Ascending aorta (tissue), 2 donors: ENCODE results near the gene SORCS1. TPM values are rescaled to one million over a fixed set of nuclear protein-coding genes. Genes with fewer than 3 reads are reported as not detected.

ENCODE experiments used
- DNase-seq, 2 donors: peaks; one replicate each; pipeline ENCODE4 v3.0.0-alpha.2; 2019; ENCODE audit warnings: low spot score in 2 of 2
- H3K27ac ChIP-seq, 2 donors: fragments of 200-600 bp; sonication (generic); one replicate each; pipeline ENCODE4 v1.5.1; 2016 to 2017; ENCODE audit warnings: mild to moderate bottlenecking in 1 of 2
- H3K27me3 ChIP-seq: fragments of 200-600 bp; sonication (generic); one replicate; pipeline ENCODE4 v1.5.1; 2017
- H3K36me3 ChIP-seq, 2 donors: fragments of 200-600 bp; sonication (generic); one replicate each; pipeline ENCODE4 v1.5.1; 2016
- H3K4me1 ChIP-seq, 2 donors: fragments of 200-600 bp; sonication (generic); one replicate each; pipeline ENCODE4 v1.5.1; 2016 to 2017; ENCODE audit warnings: mild to moderate bottlenecking in 1 of 2
- H3K4me3 ChIP-seq, 2 donors: fragments of 200-600 bp; sonication (generic); one replicate each; pipeline ENCODE4 v1.5.1; 2016 to 2017; ENCODE audit warnings: mild to moderate bottlenecking in 1 of 2
- H3K9me3 ChIP-seq, 2 donors: fragments of 200-600 bp; sonication (generic); one replicate each; pipeline ENCODE4 v1.5.1; 2016
- intact Hi-C: fragments of 100-400 bp; cut with DNase I; formaldehyde crosslinking; loops from one replicate; pipeline ENCODE4 v1.15.1; 2023
- total RNA-seq: library from RNA; depleted of rRNA; stranded (reverse); fragments of >200 nt; gene quantifications from one replicate; pipeline ENCODE4 v1.1.0, GENCODE V29; 2016
- TF ChIP-seq, protein P1 (sequence below), 3 experiments: fragments of 200-600 bp in 2 of 3; fragments of 450-650 bp in 1 of 3; sonication (generic) in 2 of 3; IDR thresholded peaks; one replicate each; pipeline ENCODE4 v1.5.1; 2016 to 2019; ENCODE audit warnings: antibody characterized with exemption in 3 of 3, mild to moderate bottlenecking in 1 of 3, moderate library complexity in 1 of 3

SORCS1 gene
- total RNA-seq, 1 donor from 2014 or later = not detected

DNA sequence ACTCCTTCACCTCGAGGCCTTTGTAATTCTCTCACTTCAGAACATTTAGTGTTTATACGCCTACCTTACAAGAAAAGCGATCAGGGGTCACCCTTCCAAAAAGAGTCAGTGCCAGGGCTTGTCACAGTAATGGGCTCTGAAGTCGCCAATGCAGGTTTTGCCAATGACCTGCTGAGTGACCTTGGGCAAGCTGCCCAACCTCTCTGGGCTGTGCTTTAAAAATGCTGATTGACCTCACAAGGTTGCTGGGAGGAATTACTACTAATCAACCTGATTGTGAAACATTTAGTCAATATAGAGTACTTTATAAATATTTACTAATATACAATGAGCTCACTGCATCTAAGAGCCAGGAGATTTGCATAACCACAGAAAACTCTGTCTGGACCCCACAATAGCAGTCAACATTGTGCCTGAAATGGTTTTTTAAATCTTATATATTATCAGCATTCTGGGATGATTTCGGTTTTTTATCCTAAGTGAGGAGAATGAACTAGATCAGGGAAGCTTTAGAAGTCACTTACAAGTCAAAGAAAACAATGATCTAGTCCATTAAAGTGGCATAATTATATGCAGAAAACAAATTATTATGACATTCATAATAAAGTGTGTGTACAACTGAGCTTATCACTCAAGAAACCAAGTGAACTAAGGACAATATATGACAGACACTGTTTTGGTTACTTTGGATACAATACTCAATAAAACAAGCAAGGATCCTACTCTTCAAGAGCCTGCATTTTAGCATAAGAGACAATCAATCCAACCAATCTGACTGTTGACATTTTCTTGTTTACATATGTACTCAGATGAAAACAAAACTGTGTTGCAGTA, 290.5 kb downstream of the SORCS1 start:
- Histone ChIP-seq H3K4me1 (no peaks in the 10 kb centered on the region), H3K4me3 (no peak overlapping the region), H3K27ac (no peak overlapping the region), H3K9me3 (no peaks in the 10 kb centered on the region), H3K27me3 (no peaks in the 10 kb centered on the region), H3K36me3 (no peaks in the 10 kb centered on the region)
- DNase-seq = no peak
- intact Hi-C loops = no loop called here
- TF ChIP-seq, protein P1, sequence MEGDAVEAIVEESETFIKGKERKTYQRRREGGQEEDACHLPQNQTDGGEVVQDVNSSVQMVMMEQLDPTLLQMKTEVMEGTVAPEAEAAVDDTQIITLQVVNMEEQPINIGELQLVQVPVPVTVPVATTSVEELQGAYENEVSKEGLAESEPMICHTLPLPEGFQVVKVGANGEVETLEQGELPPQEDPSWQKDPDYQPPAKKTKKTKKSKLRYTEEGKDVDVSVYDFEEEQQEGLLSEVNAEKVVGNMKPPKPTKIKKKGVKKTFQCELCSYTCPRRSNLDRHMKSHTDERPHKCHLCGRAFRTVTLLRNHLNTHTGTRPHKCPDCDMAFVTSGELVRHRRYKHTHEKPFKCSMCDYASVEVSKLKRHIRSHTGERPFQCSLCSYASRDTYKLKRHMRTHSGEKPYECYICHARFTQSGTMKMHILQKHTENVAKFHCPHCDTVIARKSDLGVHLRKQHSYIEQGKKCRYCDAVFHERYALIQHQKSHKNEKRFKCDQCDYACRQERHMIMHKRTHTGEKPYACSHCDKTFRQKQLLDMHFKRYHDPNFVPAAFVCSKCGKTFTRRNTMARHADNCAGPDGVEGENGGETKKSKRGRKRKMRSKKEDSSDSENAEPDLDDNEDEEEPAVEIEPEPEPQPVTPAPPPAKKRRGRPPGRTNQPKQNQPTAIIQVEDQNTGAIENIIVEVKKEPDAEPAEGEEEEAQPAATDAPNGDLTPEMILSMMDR (IDR thresholded peaks at IDR 0.05) = no peak

DNA sequence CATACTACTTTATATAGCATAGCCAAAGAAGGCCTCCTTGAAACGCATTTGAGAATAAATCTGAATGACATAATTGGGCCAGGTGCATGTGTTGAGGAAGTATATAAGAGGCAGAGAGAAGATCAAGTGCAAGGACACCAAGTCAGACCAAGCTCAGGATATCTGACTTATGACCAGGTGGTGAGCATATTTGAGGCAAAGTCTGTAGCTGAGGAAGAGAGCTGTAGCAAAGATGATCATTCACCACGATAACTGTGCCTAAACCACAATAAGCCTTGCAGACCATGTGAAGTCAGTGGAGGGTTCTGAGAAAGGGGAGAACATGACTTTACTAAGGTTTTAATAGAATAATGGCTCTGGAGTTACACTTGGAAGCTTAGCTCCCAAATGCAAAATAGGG, 292.3 kb downstream of the SORCS1 start:
- Histone ChIP-seq H3K4me3 (no peak overlapping the region), H3K9me3 (no peaks in the 10 kb centered on the region), H3K4me1 (no peaks in the 10 kb centered on the region), H3K27ac (no peak overlapping the region), H3K27me3 (no peaks in the 10 kb centered on the region), H3K36me3 (no peaks in the 10 kb centered on the region)
- intact Hi-C loops = no loop called here
- DNase-seq = no peak
- TF ChIP-seq, protein P1 (IDR thresholded peaks at IDR 0.05) = no peak

DNA sequence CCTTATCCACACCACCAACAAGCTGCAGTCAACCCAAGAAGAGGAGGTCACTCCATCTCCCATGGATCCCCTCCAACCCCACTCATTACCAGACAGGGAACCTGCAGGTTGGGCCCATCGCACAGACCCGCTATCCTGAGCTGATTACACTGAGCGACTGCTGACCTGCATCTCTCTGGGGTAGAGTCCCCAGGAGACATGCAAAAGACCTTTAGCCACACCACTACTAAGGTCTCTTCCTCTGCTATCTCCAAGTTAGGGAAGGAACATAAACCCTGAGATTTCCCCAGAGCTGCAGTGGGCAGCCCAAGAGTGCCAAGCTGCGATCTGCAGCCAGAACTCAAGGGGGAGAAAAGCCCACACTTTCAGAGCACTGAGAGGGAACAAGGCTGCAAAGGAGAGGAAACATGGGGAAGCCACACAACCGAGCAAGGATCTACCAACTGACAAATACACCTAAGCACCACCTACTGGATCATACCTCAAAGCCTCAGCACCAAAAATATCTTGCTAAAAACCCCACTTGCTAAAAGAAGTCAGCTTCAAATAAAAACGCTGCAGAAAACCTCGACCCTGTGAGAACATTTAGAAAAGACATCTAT, 298.2 kb downstream of the SORCS1 start:
- Histone ChIP-seq H3K27ac (no peak overlapping the region), H3K4me3 (no peak overlapping the region), H3K4me1 (no peaks in the 10 kb centered on the region), H3K36me3 (no peaks in the 10 kb centered on the region), H3K9me3 (no peaks in the 10 kb centered on the region), H3K27me3 (no peaks in the 10 kb centered on the region)
- TF ChIP-seq, protein P1 (IDR thresholded peaks at IDR 0.05) = no peak
- intact Hi-C loops = no loop called here
- no peak for DNase-seq

DNA sequence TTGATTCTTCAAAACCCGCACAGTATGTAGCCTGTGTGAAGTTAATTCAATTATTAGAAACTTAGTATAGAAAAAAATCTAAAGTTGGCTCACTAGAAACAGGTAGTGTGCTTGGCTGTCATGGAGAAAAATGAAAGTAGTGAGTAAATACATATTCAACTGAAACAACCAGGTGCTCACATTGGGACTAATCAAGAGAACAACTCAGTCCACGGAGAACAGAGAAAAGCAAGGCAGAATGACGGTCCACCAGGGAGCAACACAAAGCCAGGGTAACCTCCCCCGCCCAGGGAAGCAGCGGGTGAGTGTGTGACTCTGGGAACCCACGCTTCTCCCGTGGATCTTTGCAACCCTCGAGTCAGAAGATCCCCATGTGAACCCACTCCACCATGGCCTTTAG, 300.5 kb downstream of the SORCS1 start:
- Histone ChIP-seq H3K4me3 (no peak overlapping the region), H3K36me3 (no peaks in the 10 kb centered on the region), H3K27ac (no peak overlapping the region), H3K9me3 (no peaks in the 10 kb centered on the region), H3K4me1 (no peaks in the 10 kb centered on the region), H3K27me3 (no peaks in the 10 kb centered on the region)
- intact Hi-C loops = no loop called here
- no peak for DNase-seq
- TF ChIP-seq, protein P1 (IDR thresholded peaks at IDR 0.05) = no peak

DNA sequence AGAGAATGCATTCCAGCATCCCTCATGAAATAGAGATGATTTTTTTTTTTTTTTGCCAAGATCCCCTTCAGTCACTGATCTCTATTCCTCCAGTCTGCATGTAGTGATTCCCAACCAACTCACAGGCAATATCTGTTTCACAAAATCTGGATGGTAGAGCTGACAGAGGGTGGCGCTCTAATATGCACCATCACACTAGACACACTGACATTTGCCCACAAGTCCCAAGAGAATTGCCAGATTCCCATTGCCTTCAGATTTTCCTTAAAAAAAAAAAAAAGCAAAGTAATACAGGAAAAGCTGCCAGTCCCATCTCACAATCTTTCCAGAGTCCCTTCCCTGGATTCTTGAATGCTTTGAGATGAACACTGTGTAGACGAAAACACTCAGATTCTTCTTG, 301.0 kb downstream of the SORCS1 start:
- no peaks in the 10 kb centered on the region for H3K27me3 ChIP-seq
- TF ChIP-seq, protein P1 (IDR thresholded peaks at IDR 0.05) = no peak
- H3K4me3 ChIP-seq = no peak overlapping the region
- H3K27ac ChIP-seq = no peak overlapping the region
- no peak for DNase-seq
- H3K36me3 ChIP-seq = no peaks in the 10 kb centered on the region
- intact Hi-C loops = no loop called here
- no peaks in the 10 kb centered on the region for H3K9me3 ChIP-seq
- no peaks in the 10 kb centered on the region for H3K4me1 ChIP-seq
